ENCODE measurements around the gene EDRF1.

The EDRF1 gene, protein sequence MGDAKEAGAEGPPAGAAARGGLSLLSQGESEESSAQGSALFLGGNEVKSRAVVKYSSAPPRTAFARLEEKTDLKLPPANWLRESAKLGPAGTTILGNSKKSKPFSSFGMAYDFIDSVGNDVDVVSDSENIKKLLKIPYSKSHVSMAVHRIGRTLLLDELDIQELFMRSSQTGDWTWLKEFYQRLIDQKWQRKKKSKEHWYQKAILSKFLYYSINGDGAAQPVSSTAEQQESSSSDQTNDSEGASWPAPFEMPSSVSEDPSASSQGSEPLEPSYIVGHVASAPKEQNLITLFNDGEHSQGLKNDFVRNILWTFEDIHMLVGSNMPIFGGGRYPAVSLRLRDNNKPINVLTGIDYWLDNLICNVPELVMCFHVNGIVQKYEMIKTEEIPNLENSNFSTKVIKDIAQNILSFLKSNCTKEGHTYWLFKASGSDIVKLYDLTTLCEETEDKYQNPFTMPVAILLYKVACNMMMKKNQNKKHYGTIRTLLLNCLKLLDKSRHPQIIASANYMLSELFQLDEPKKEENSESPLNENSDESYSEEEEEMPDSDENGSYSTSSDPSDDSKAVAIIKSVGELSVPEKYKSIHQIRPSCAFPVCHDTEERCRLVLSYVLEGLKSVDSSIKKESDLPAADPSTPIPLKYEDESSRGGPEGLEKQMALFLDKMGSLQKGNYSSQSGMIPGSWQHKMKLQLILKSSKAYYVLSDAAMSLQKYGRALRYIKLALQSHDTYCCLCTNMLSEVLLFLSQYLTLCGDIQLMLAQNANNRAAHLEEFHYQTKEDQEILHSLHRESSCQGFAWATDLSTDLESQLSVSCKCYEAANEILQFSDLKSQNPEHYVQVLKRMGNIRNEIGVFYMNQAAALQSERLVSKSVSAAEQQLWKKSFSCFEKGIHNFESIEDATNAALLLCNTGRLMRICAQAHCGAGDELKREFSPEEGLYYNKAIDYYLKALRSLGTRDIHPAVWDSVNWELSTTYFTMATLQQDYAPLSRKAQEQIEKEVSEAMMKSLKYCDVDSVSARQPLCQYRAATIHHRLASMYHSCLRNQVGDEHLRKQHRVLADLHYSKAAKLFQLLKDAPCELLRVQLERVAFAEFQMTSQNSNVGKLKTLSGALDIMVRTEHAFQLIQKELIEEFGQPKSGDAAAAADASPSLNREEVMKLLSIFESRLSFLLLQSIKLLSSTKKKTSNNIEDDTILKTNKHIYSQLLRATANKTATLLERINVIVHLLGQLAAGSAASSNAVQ

GRCh38 chr10:125719173-125720001 lies at the start of gene EDRF1:
Gene EDRF1 (plus strand): TSS chr10:125719709. CDS start chr10:125719808, 99 bp downstream.
- DNase-seq = peak; percentile 97

- no peak for DNase-seq
Measured at GRCh38 chr10:125672884-125673283, 46.6 kb upstream of the EDRF1 start.

- no peak for DNase-seq
Measured at GRCh38 chr10:125679436-125679835, 40.1 kb upstream of the EDRF1 start.

DNA sequence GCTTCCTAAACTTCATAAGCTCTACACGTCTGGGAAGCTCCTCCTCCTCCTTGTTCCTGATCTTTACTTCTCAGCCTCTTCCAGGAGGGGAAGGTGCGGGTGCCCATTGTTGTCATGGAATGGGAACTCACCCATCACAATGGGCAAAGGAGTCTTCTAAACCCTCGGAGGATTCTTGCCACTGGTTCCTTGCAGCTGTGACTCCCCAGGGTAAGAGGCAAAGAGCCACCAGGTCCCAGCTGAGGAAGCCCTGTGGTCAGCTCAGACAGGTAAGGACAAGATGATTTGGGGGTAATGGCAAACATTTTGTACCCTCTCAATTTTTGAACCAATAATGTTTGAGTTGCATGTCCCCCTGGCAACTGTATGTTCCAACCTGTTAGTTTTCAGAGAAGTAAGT lies 36.4 kb upstream of the EDRF1 start, which contains the start of gene TEX36:
TEX36 (minus strand) TSS at position 101 of the 400 bp plus-strand sequence. CDS start 174 bp downstream, outside the sequence.
- DNase-seq = no peak

GRCh38 chr10:125683821-125684220 lies 35.7 kb upstream of the EDRF1 start:
- no peak for DNase-seq

DNA sequence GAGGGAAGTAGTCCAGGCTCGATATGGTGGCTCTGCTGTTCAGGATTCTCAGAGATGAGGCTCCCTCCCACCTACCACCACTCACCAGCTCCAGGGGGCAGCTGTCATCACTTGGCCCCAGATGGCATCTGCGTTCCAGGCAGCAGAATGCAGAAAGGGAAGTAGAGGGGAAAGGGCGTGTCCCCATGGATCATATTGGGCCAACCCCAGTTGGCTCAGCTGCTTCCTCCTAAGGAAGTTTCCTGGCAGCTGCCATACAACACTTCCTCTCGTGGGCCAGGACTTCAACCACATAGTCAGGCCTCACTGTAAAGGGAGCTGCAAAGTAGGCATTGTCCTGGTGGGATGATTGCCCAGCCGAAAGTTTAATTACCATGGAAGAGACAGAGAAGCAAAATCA lies 34.9 kb upstream of the EDRF1 start:
- no peak for DNase-seq

GRCh38 chr10:125687507-125688185 lies 31.9 kb upstream of the EDRF1 start:
- DNase-seq = no peak

- peak; percentile 0 to 14 for DNase-seq
Measured at GRCh38 chr10:125689955-125690569, 29.4 kb upstream of the EDRF1 start.

- peak; percentile 10 to 38 for DNase-seq
Measured at GRCh38 chr10:125691160-125691981, 28.1 kb upstream of the EDRF1 start.

- DNase-seq = no peak
Measured at GRCh38 chr10:125692196-125692595, 27.3 kb upstream of the EDRF1 start.

- DNase-seq = no peak
Measured at GRCh38 chr10:125692601-125693523, 26.6 kb upstream of the EDRF1 start.

GRCh38 chr10:125693524-125693847 lies 26.0 kb upstream of the EDRF1 start:
- no peak for DNase-seq

DNA sequence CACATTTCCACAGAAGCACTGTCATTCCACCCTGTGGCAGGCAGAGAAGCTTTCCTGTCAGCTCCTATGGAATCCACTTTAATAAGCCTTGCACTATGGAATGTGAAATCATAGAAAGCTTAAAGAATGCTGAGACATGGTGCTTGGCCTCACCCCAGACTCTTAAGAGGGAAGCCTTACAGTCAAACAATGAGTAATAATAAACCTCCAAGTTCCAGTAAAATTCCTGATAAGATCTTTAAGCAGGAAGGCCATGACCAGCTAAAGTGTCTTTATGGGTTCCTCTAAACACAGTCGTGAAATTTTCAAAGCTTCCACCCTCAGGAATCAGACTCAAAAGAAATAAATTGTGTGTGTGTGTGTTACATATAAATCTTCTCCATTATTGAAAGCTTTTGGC lies 24.6 kb upstream of the EDRF1 start:
- DNase-seq = no peak

DNA sequence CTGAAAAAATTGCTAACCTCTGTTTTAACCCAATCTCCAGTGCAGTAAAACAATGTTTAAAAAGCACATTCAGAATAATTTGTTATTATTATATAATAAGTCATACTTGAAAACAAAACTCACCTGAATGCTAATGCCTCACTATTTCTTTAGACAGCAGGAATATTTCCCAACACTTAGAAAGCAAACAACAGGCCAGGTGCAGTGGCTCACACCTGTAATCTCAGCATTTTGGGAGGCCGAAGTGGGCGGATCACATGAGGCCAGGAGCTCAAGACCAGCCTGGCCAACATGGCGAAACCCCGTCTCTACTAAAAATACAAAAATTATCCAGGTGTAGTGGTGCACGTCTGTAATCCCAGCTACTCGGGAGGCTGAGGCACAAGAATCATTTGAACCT lies 22.6 kb upstream of the EDRF1 start:
- DNase-seq = peak in 1 of 2 experiments; percentile 7

- DNase-seq = no peak
Measured at GRCh38 chr10:125698481-125698998, 21.0 kb upstream of the EDRF1 start.

GRCh38 chr10:125699562-125700143 lies 19.9 kb upstream of the EDRF1 start:
- DNase-seq = no peak

- DNase-seq = no peak
Measured at GRCh38 chr10:125700355-125700911, 19.1 kb upstream of the EDRF1 start.

All from NCI-H2081 (cell line).